Mesothelial cell of epicardium (in vitro differentiated cells): ENCODE results near the gene UTS2B. TPM values are rescaled to one million over a fixed set of nuclear protein-coding genes. Genes with fewer than 3 reads are reported as not detected.

Experiments
- DNase-seq, 2 experiments: peaks; one replicate each; pipeline ENCODE4 v3.0.0; 2021; ENCODE audit warnings: low spot score in 2 of 2; ENCODE audit not compliant: unreplicated experiment in 2 of 2
- H3K27ac Mint-ChIP-seq: 2 replicates; pipeline ENCODE4 v1.8.0; 2021; ENCODE audit warnings: mixed read lengths
- H3K27me3 Mint-ChIP-seq: 2 replicates; pipeline ENCODE4 v1.8.0; 2021; ENCODE audit warnings: low read depth, mixed read lengths
- H3K36me3 Mint-ChIP-seq: 2 replicates; pipeline ENCODE4 v1.8.0; 2021; ENCODE audit warnings: mixed read lengths
- H3K4me1 Mint-ChIP-seq: 2 replicates; pipeline ENCODE4 v1.8.0; 2021; ENCODE audit warnings: mixed read lengths
- H3K4me3 Mint-ChIP-seq: 2 replicates; pipeline ENCODE4 v1.8.0; 2021; ENCODE audit warnings: mild to moderate bottlenecking, moderate library complexity, mixed read lengths
- H3K9me3 Mint-ChIP-seq: 2 replicates; pipeline ENCODE4 v1.8.0; 2021; ENCODE audit warnings: mixed read lengths
- CTCF ChIP-seq: fragments of 200-600 bp; sonication (generic); IDR thresholded peaks from one replicate; pipeline ENCODE4 v1.5.0; 2021; ENCODE audit warnings: antibody characterized with exemption; ENCODE audit not compliant: unreplicated experiment
- total RNA-seq: library from RNA; stranded (reverse); gene quantifications from 3 replicates; pipeline ENCODE4 v1.2.1, GENCODE V29; 2021

UTS2B gene
- total RNA-seq, 1 donor from 2014 or later, result 0.60 TPM

GRCh38 chr3:191330530-191331048, 263 bp upstream of the UTS2B start:
- H3K4me3 Mint-ChIP-seq, result peak overlapping the region; percentile 89
- DNase-seq, result no peak
- no peaks in the 10 kb centered on the region for H3K9me3 Mint-ChIP-seq
- H3K36me3 Mint-ChIP-seq, result no peaks in the 10 kb centered on the region
- no peak for TF ChIP-seq CTCF
- H3K4me1 Mint-ChIP-seq, result peaks cover 45% of the 10 kb centered on the region
- H3K27me3 Mint-ChIP-seq, result no peaks in the 10 kb centered on the region
- peak overlapping the region; percentile 99 for H3K27ac Mint-ChIP-seq

GRCh38 chr3:191328962-191329653, 1.2 kb downstream of the UTS2B start, which contains the start of gene CCDC50:
CCDC50 (plus strand) TSS chr3:191329394; CDS start chr3:191329675, 281 bp downstream.
- no peaks in the 10 kb centered on the region for H3K27me3 Mint-ChIP-seq
- TF ChIP-seq CTCF, result no peak
- H3K4me3 Mint-ChIP-seq, result peak within 1 kb of the TSS; percentile 89
- peak within 1 kb of the TSS; percentile 99 for H3K27ac Mint-ChIP-seq
- peak; percentile 64 to 82 for DNase-seq
- H3K4me1 Mint-ChIP-seq, result peaks cover 38% of the 10 kb centered on the region
- H3K36me3 Mint-ChIP-seq, result no peaks in the 10 kb centered on the region
- no peaks in the 10 kb centered on the region for H3K9me3 Mint-ChIP-seq

GRCh38 chr3:191328383-191328961, 1.9 kb downstream of the UTS2B start:
- DNase-seq, result no peak
- TF ChIP-seq CTCF, result no peak
- Mint-ChIP-seq H3K4me3 (peak overlapping the region; percentile 89), H3K27ac (peak overlapping the region; percentile 95), H3K27me3 (no peaks in the 10 kb centered on the region), H3K9me3 (no peaks in the 10 kb centered on the region), H3K36me3 (no peaks in the 10 kb centered on the region), H3K4me1 (peaks cover 38% of the 10 kb centered on the region)

- peaks cover 30% of the 10 kb centered on the region for H3K4me1 Mint-ChIP-seq
- H3K9me3 Mint-ChIP-seq, result no peaks in the 10 kb centered on the region
- H3K27ac Mint-ChIP-seq, result no peak overlapping the region
- H3K27me3 Mint-ChIP-seq, result no peaks in the 10 kb centered on the region
- no peak for DNase-seq
- H3K36me3 Mint-ChIP-seq, result no peaks in the 10 kb centered on the region
- TF ChIP-seq CTCF, result no peak
- no peak overlapping the region for H3K4me3 Mint-ChIP-seq
Measured at GRCh38 chr3:191327526-191327925, 2.8 kb downstream of the UTS2B start.

GRCh38 chr3:191324936-191325335, 5.4 kb downstream of the UTS2B start:
- H3K4me1 Mint-ChIP-seq, result peaks cover 9% of the 10 kb centered on the region
- DNase-seq, result no peak
- H3K27ac Mint-ChIP-seq, result no peak overlapping the region
- no peaks in the 10 kb centered on the region for H3K36me3 Mint-ChIP-seq
- no peak overlapping the region for H3K4me3 Mint-ChIP-seq
- no peak for TF ChIP-seq CTCF
- no peaks in the 10 kb centered on the region for H3K27me3 Mint-ChIP-seq
- H3K9me3 Mint-ChIP-seq, result no peaks in the 10 kb centered on the region
